ENCODE data around the gene DDX1. TPM values are rescaled to one million over a fixed set of nuclear protein-coding genes. Genes with fewer than 3 reads are reported as not detected.

The DDX1 gene
- total RNA-seq, 3 donors from 2014 or later, result 121 to 174 (median 128) TPM

DNA sequence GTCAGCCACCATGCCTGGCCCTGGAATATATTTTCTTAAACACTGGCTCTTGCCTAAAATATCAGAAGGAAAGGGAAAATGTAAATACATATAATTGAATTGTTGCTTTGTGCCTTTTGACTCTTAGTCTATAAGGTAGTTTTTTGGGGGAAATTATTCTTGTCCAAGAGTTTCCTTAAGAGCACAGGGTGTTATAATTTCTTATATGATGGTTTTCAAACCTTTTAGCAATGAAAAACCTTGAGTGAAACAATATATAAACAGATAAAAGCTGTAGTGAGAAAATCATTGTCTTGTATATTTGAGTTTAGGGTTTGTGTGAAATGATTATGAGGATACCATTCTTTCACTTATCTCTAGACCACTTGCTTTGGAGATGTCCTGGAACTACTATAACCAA lies 40.2 kb downstream of the DDX1 start:
- H3K4me3 Mint-ChIP-seq, result no peak overlapping the region
- H3K27me3 Mint-ChIP-seq (ENCODE audit: low read depth), result no peaks in the 10 kb centered on the region
- H3K36me3 Mint-ChIP-seq (ENCODE audit: insufficient read depth), result peaks cover 27% of the 10 kb centered on the region
- ATAC-seq (no peak), DNase-seq (no peak)
- no peaks in the 10 kb centered on the region for H3K4me1 Mint-ChIP-seq (ENCODE audit: low read depth)
- H3K9me3 Mint-ChIP-seq, result no peaks in the 10 kb centered on the region

DNA sequence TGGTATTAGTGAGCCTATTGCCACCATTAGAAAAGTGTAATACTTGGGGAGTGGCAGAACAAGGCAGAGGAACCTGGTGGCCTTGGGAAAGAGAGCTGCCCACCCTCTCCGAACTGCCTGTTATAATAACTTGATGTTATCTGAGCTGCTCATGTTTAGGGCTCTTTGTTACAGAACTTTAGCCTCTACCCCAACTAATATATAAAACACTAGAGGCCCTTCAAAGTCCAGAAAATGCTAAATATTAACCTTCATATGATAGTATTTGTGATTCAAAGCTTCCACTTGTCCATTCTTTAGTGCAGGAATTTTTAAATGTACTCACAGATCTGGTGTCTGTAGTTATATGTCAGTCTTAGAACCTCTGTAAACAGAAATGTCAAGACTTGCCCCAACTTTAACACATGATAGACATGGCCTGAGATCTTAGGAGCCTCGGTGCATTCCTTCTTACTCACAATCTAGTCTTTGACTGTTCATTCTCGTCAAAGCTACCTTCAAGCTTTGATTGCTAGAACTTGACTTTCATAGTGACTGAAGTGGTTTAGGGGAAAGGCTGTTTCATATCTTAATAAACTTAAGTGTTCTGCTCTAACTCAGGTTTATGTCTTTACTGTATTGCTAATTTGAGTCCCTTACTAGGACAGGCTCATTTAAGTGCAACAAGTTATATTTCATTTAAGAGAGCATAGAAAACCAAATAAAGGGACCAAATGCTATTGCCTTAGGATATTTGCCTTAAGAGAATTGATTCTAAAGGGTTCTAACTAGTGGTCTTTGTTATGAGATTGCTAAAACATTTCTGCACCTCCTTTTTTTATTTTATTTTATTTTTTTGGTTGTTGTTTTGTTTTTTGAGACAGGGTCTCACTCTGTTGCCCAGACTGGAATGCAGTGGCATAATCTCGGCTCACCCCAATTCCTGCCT lies 41.6 kb downstream of the DDX1 start:
- no peak overlapping the region for H3K4me3 Mint-ChIP-seq
- no peaks in the 10 kb centered on the region for H3K4me1 Mint-ChIP-seq (ENCODE audit: low read depth)
- H3K27me3 Mint-ChIP-seq (ENCODE audit: low read depth), result no peaks in the 10 kb centered on the region
- ATAC-seq (no peak), DNase-seq (no peak)
- peaks cover 28% of the 10 kb centered on the region for H3K36me3 Mint-ChIP-seq (ENCODE audit: insufficient read depth)
- H3K9me3 Mint-ChIP-seq, result no peaks in the 10 kb centered on the region

DNA sequence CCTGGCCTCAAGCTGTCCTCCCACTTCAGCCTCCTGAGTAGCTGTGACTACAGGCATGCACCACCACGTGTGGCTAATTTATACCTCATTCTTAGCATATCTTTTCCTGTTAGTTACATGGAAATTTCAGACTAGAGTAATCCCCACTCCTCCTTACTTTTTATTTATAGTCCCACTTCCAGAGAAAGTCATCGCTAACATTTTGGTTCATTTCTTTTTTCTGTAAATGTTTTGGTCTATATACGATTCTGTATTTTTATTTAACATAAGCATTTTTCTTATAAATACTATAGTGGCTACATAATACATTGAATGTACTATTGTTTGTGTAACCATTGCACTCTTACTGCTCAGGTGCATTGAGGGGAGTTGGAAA lies 42.3 kb downstream of the DDX1 start:
- Mint-ChIP-seq H3K9me3 (no peaks in the 10 kb centered on the region), H3K36me3 (ENCODE audit: insufficient read depth) (peaks cover 29% of the 10 kb centered on the region), H3K27me3 (ENCODE audit: low read depth) (no peaks in the 10 kb centered on the region), H3K4me1 (ENCODE audit: low read depth) (no peaks in the 10 kb centered on the region), H3K4me3 (no peak overlapping the region)
- DNase-seq (no peak), ATAC-seq (no peak)

DNA sequence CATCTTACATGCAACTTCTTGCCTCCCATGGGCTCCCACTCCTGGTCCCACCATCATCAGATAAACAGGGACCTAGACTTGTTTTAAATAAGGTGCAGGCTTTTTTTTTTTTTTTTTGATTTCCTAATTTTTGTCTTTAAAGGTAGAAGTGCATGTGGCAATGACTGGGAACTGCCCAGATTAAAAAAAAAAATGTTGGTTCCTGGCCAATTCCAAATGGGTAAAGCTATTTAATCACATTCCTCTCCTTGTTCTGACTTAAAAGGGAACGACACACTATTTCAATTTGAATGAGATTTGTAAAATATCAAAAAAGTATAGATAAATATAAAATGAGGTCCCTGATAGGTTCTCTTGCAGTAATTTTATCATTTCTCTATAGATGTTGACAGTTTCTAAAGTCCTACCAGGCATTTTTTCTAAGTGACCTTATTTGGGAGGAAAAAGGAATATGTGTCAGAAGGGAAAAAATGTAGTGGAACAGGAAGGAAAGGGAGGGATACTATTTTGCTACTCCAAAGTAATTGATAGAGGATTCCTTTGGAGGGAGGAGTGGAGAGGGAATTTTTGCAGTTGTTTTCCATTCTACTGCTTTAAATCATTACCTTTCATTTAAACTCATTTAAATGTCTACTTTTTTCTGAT lies 43.3 kb downstream of the DDX1 start:
- ATAC-seq (no peak), DNase-seq (no peak)
- no peaks in the 10 kb centered on the region for H3K9me3 Mint-ChIP-seq
- no peaks in the 10 kb centered on the region for H3K27me3 Mint-ChIP-seq (ENCODE audit: low read depth)
- H3K36me3 Mint-ChIP-seq (ENCODE audit: insufficient read depth), result peaks cover 29% of the 10 kb centered on the region
- no peaks in the 10 kb centered on the region for H3K4me1 Mint-ChIP-seq (ENCODE audit: low read depth)
- no peak overlapping the region for H3K4me3 Mint-ChIP-seq

DNA sequence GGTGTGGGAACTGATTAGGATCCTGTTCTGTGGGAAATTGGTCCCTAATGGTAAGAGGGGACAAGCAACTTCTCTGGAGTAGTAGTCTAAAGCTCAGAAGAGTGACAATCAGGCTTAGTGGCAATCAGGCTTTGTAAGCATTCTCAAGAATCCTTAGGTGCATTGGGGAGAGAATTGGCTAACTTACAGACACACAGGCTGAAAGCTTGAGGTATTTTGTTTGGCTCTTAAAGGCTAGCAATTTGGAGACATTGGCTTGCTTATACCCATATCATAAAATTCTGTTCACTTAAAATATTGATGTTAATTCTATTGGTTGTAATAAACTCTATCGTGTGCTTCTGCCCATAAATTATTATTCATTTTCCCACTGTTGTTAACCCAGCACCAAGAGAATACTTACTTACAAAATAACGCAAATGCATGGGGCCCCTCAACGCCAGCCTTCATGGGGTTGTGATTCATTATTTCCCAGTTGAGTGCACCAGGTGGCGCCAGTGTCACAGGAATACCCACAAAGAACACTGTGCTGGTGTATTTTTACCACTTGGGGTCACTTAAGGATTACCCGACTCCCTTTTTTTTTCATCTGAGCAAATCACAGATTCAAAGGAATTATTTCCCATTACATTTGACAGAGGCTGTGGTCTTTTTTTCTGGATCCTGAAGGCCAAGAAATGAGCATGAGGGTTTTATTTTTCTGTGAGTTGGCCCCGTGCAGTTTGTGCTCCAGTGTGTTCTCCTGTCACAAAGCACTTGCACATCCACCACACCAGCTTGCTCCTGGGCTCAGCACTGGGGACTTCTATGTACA lies 45.5 kb downstream of the DDX1 start:
- peak; percentile 84 to 87 for ATAC-seq
- DNase-seq, result peak; percentile 42
- Mint-ChIP-seq H3K4me1 (ENCODE audit: low read depth) (no peaks in the 10 kb centered on the region), H3K27me3 (ENCODE audit: low read depth) (no peaks in the 10 kb centered on the region), H3K36me3 (ENCODE audit: insufficient read depth) (peaks cover 33% of the 10 kb centered on the region), H3K4me3 (no peak overlapping the region), H3K9me3 (peaks cover 7% of the 10 kb centered on the region)

DNA sequence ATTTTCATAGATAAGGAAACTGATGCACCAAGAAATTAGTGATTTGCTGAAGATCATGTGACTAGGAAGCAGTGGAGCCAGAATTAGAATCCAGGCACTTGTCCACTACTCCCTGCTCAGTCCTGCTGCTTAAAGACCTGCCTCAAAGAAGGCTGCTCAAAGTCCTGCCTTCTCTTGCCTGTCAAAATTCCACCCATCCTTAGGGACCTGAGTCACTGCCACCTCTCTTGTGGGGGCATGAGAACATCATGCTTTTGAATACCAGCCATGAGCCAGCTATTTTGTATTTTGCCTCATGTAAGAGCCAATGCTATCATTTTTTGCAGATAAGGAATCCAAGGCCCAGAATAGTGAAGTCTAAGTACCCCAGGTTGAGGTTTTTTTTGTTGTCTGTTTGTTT lies 47.1 kb downstream of the DDX1 start:
- no peak for DNase-seq

DNA sequence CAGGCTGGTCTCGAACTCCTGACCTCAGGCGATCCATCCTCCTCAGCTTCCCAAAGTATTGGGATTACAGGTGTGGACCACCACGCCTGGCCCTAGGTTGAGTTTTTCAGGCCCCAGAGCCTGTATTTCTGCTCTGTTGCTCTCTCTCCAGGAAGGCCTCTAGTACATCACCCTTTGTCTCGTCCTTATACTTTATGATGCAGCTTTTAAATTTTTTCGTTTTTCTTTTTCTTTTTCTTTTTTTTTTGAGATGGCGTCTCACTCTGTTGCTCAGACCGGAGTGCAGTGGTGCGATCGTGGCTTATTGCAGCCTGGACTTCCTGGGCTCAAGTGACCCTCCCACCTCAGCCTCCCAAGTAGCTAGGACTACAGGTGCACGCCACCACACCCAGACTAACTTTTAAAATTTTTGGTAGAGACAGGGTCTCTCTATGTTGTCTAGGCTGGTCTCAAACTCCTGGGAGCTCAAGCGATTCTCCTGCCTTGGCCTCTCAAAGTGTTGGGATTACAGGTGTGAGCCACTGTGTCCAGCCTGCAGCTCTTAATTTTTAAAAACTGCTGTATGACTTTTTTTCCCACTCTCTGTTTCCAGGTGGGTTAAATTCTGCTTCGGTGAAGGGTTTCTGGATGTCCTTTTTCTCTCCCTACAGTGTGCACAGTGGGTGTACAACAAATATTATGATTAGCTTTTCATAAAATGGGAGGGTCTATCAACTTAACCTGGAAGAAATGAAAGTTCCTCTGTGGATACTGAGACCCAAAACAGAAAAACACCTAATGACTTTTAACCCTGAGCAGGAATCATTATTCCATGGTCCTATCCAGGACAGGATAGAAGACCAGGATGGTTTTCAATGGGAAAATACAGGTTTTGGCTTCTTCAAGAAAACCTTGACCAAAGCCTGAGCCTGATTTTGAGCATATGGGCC lies 47.9 kb downstream of the DDX1 start:
- peaks cover 20% of the 10 kb centered on the region for H3K36me3 Mint-ChIP-seq (ENCODE audit: insufficient read depth)
- H3K4me1 Mint-ChIP-seq (ENCODE audit: low read depth), result no peaks in the 10 kb centered on the region
- H3K27me3 Mint-ChIP-seq (ENCODE audit: low read depth), result no peaks in the 10 kb centered on the region
- peaks cover 7% of the 10 kb centered on the region for H3K9me3 Mint-ChIP-seq
- no peak overlapping the region for H3K4me3 Mint-ChIP-seq
- no peak for ATAC-seq
- DNase-seq, result no peak

More for the DNA sequence above, 47.1 kb downstream of the DDX1 start:
- Mint-ChIP-seq H3K36me3 (ENCODE audit: insufficient read depth) (peaks cover 25% of the 10 kb centered on the region), H3K27me3 (ENCODE audit: low read depth) (no peaks in the 10 kb centered on the region), H3K4me3 (no peak overlapping the region), H3K9me3 (peaks cover 7% of the 10 kb centered on the region), H3K4me1 (ENCODE audit: low read depth) (no peaks in the 10 kb centered on the region)
- no peak for ATAC-seq

DNA sequence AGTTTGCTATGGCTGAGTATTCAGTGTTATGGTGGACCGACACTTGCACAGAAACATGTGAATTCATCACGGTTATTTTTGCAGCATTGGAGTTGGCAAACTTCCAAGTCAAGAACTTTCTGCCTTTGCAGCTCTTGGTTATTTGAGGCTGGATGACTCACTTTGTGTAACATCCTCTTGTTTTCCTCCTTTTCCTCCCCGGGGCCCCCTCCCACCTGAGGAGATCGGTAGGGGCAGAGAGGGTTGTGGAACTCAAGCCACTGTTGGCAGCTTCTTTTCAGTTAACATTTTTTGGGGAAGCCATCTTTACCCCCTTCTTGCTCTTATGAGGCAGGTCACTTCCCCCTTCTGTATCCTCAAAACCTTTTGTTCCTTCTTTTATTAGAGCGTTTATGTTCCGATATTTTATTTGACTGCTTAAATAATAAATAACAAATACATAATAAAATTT lies 48.6 kb downstream of the DDX1 start:
- Mint-ChIP-seq H3K9me3 (peaks cover 7% of the 10 kb centered on the region), H3K4me1 (ENCODE audit: low read depth) (no peaks in the 10 kb centered on the region)
- DNase-seq, result no peak

DNA sequence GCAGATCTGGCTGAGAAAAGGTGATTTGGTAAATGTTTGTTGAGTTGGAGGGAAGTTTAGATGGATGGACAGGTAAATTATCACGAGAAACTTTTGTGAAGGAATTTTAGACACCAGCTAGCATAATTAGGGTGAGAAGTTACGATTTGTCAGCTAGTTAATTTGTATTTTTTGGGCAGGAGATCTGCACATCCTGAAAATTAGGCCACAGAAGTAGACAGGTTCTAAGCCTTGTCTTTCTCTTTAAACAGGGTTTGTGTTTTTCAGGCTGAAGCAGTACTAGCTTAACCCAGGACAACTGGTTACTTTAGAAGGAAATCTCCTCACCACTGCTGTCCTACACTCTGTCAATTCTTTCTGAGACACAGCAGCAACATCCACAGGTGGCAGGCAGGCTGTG lies 49.1 kb downstream of the DDX1 start:
- Mint-ChIP-seq H3K27me3 (ENCODE audit: low read depth) (no peaks in the 10 kb centered on the region), H3K4me1 (ENCODE audit: low read depth) (no peaks in the 10 kb centered on the region), H3K4me3 (no peak overlapping the region), H3K36me3 (ENCODE audit: insufficient read depth) (peaks cover 19% of the 10 kb centered on the region), H3K9me3 (peaks cover 7% of the 10 kb centered on the region)
- ATAC-seq (no peak), DNase-seq (no peak)

More for the DNA sequence above, 48.6 kb downstream of the DDX1 start:
- H3K4me3 Mint-ChIP-seq, result no peak overlapping the region
- no peak for ATAC-seq
- no peaks in the 10 kb centered on the region for H3K27me3 Mint-ChIP-seq (ENCODE audit: low read depth)
- H3K36me3 Mint-ChIP-seq (ENCODE audit: insufficient read depth), result peaks cover 19% of the 10 kb centered on the region

DNA sequence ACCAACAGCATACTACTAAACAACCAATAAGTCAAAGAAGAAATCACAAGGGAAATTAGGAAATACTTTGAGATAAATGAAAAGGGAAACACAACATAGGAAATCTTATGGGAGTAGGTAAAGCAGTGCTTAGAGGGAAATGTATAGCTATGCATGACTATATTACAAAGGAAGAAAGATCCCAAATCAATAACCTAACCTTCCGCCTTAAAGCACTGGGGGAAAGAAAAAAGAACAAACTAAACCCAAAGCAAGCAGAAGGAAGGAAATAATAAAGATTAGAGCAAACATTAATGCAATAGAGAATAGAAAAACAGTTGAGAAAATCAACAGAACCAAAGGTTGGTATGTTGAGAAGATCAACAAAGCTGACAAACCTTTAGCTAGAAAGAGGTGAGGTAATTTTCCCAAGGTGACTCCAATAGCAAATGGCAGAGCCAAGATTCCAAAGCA lies 49.9 kb downstream of the DDX1 start:
- Mint-ChIP-seq H3K27me3 (ENCODE audit: low read depth) (no peaks in the 10 kb centered on the region), H3K4me3 (no peak overlapping the region), H3K4me1 (ENCODE audit: low read depth) (no peaks in the 10 kb centered on the region), H3K9me3 (peaks cover 7% of the 10 kb centered on the region), H3K36me3 (ENCODE audit: insufficient read depth) (peaks cover 19% of the 10 kb centered on the region)
- no peak for ATAC-seq
- DNase-seq, result no peak

DNA sequence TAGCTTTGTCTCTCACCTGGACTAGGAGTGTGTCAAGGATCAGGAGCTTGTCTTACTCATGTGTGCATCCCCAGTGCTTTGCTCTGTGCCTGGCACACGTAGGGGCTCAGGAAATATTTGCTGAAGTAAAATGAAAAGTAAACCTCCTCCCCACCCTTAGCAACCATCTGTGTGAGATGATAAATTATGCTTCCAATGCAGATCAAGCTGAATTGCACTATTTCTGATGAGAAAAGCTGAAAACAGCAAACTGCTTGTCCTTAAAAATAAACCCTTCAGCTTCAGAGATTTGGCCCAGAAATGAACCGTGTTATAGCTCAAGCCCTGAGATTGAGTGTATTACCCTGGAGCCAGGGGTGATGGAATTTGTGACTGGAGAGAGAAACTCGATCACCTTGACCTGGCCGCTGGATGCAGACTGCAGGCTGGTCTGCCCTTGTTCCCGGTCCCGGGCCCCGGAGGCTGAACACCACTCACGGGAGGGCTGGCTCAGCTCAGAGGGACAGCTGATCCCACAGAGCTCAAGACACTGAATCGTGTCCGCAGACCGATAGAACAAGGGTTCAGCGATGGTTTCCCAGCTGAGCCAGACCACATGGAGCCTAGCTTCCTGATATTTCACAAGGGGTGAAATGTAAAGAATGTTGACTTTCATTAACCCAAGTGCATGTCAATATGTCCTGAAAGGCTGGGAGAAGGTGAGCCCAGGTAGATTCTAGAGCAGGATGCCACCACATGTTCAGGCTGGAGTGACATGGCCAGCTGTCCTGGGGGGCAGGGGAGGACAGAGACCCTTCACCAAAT lies 50.5 kb downstream of the DDX1 start:
- Mint-ChIP-seq H3K4me3 (no peak overlapping the region), H3K4me1 (ENCODE audit: low read depth) (no peaks in the 10 kb centered on the region), H3K27me3 (ENCODE audit: low read depth) (no peaks in the 10 kb centered on the region), H3K36me3 (ENCODE audit: insufficient read depth) (peaks cover 19% of the 10 kb centered on the region), H3K9me3 (peaks cover 7% of the 10 kb centered on the region)
- no peak for DNase-seq
- ATAC-seq, result no peak

DNA sequence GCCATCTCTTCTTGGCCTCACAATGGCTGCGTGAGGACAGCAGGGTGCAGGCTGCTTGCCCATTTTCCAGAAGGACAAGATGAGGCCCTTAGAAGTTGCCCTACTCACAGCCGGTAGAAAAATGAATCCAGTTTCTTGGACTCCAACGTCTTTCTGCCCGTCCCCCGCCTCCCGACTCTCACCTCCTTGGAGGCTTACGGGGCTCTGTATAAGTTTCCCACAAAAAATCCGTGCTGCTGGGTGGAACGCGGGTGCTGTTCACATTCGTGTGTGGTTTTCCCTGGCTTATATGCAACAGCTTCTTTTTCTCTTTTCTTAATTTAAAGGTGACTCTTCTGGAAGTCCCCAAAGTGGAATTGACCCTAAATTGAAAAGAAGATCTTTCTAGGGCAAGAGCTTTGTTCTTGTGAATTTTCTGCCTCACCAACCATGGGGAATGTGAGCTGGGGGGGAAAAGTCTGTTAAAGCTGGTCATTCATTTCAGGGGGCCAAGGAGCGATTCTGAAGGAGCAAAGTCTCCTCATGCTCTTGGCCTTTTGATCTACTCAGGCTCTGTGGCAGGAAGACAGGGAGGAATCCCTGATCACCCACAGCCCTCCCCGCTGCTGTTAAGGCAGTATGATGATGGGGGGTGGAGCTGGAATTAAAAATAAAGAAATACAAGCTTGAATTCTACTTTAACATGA lies 51.3 kb downstream of the DDX1 start:
- H3K4me3 Mint-ChIP-seq, result no peak overlapping the region
- no peak for ATAC-seq
- no peaks in the 10 kb centered on the region for H3K27me3 Mint-ChIP-seq (ENCODE audit: low read depth)

More for the DNA sequence above, 51.3 kb downstream of the DDX1 start:
- no peaks in the 10 kb centered on the region for H3K4me1 Mint-ChIP-seq (ENCODE audit: low read depth)
- peaks cover 7% of the 10 kb centered on the region for H3K9me3 Mint-ChIP-seq
- DNase-seq, result no peak
- peaks cover 17% of the 10 kb centered on the region for H3K36me3 Mint-ChIP-seq (ENCODE audit: insufficient read depth)

Data from activated T-cell treated with anti-CD3 and anti-CD28 coated beads, Interleukin-2, amount 50 U/mL, for 4 hours (primary cell).